Smooth muscle cell (in vitro differentiated cells): ENCODE results near the gene EIF4G2. TPM values are rescaled to one million over a fixed set of nuclear protein-coding genes. Genes with fewer than 3 reads are reported as not detected.

Experiments
- DNase-seq: peaks from one replicate; lab custom pipeline; 2025; ENCODE audit not compliant: unreplicated experiment; lab: John Stamatoyannopoulos, UW
- H2AFZ ChIP-seq: fragments of 200-600 bp; sonication (generic); 2 replicates; pipeline ENCODE4 v1.6.0; 2016; ENCODE audit warnings: antibody characterized with exemption, low read depth, mild to moderate bottlenecking
- H3F3A ChIP-seq: fragments of 200-600 bp; sonication (generic); 2 replicates; pipeline ENCODE4 v1.6.0; 2017; ENCODE audit warnings: antibody characterized with exemption, low read depth
- H3K27ac ChIP-seq: fragments of 200-600 bp; sonication (generic); 2 replicates; pipeline ENCODE4 v1.5.1; 2016; ENCODE audit warnings: low read depth, mild to moderate bottlenecking
- H3K27me3 ChIP-seq: fragments of 200-600 bp; sonication (generic); 2 replicates; pipeline ENCODE4 v1.6.1; 2016; ENCODE audit warnings: low read depth, mild to moderate bottlenecking
- H3K36me3 ChIP-seq: fragments of 200-600 bp; sonication (generic); 2 replicates; pipeline ENCODE4 v1.5.1; 2016; ENCODE audit warnings: low read depth
- H3K4me1 ChIP-seq: fragments of 200-600 bp; sonication (generic); 2 replicates; pipeline ENCODE4 v1.5.1; 2016; ENCODE audit warnings: low read depth
- H3K4me2 ChIP-seq: fragments of 200-600 bp; sonication (generic); 2 replicates; pipeline ENCODE4 v1.6.0; 2016; ENCODE audit warnings: mild to moderate bottlenecking
- H3K4me3 ChIP-seq: fragments of 200-600 bp; sonication (generic); 2 replicates; pipeline ENCODE4 v1.5.1; 2016; ENCODE audit warnings: mild to moderate bottlenecking
- H3K79me2 ChIP-seq: fragments of 200-600 bp; sonication (generic); 2 replicates; pipeline ENCODE4 v1.6.0; 2016; ENCODE audit warnings: low read depth, mild to moderate bottlenecking
- H3K9ac ChIP-seq: fragments of 200-600 bp; sonication (generic); 2 replicates; pipeline ENCODE4 v1.6.0; 2016; ENCODE audit warnings: low read depth
- H3K9me3 ChIP-seq: fragments of 200-600 bp; sonication (generic); replicated peaks from 2 replicates; pipeline ENCODE4 v1.5.1; 2016; ENCODE audit warnings: low read depth
- H4K20me1 ChIP-seq: fragments of 200-600 bp; sonication (generic); 2 replicates; pipeline ENCODE4 v1.6.0; 2016; ENCODE audit warnings: low read depth
- WGBS: methylation state at CpG from one replicate; pipeline ENCODE4 v1.1.7; 2016; ENCODE audit warnings: low lambda C conversion rate; 5-methylcytosine and 5-hydroxymethylcytosine counted together
- polyA plus RNA-seq: library from polyadenylated mRNA; unstranded; fragments of >200 nt; fragmentation: Nextera tagmentation; extraction: Ambion mirVana; gene quantifications from 2 replicates; pipeline ENCODE4 v1.2.1, GENCODE V29; 2016
- total RNA-seq: library from RNA; depleted of rRNA; stranded (reverse); fragments of >200 nt; gene quantifications from 2 replicates; pipeline ENCODE4 v1.2.3, GENCODE V29; 2014
- TF ChIP-seq, protein P1 (sequence below): fragments of 200-600 bp; sonication (generic); IDR thresholded peaks from 2 replicates; pipeline ENCODE4 v1.5.1; 2017; ENCODE audit warnings: borderline replicate concordance, mild to moderate bottlenecking, antibody characterized with exemption; ENCODE audit not compliant: insufficient read depth, poor library complexity, severe bottlenecking

Gene EIF4G2
- total and polyA plus RNA-seq, 2 experiments from 2014 or later, result 666 to 1,014 TPM

DNA sequence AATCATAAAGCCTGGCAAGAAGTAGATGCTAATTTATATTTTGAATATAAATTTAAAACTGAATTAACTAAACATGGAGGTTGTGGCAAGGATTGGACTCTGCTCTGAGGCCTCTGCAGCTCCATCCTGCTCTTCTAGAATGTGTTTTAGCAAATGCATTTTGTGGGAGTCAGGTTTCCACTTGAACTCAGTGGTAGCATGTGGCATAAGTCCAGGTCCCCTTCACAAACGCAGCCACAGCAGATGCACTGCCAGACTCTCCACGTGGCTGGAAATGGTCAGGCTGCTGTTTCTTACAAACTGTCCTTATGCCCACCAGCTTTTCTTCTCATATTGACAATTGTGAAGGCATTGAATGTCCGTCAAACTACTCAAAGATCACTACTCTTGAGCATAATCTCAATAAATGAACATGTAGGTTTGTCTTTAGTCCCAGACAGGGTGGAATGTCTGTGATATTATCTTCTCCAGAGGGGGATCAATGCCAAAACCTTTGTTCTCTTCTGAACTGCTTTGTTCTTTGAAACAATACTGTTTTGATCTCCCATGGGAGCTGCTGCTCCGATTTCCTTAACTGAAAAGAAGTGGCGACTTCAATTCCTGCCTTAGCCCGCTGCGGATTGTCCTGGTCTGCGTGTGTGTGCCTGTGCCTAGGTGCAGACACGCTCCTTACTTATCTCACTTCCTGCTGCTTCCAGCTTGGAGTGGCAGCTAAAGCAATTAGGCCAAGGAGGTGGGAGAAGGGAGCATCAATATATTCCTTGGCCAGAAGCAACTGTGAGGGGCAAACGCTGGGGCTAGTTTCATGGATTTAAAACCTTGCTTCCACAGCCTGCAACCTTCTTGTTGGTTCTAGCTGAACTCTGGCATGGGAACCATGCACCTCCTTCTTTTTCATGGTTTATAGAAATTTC is 24.2 kb downstream of the EIF4G2 start:
- Histone ChIP-seq H3F3A (peaks cover 1% of the 10 kb centered on the region), H3K4me2 (no peak overlapping the region), H3K79me2 (no peaks in the 10 kb centered on the region), H3K27ac (no peak overlapping the region), H3K4me1 (peaks cover 13% of the 10 kb centered on the region), H3K36me3 (no peaks in the 10 kb centered on the region), H3K9ac (no peak overlapping the region), H2AFZ (peak overlapping the region; percentile 10), H3K27me3 (no peaks in the 10 kb centered on the region), H3K4me3 (no peak overlapping the region), H3K9me3 (no peaks in the 10 kb centered on the region), H4K20me1 (no peaks in the 10 kb centered on the region)
- WGBS, result 54% methylated on average over 10 of the region's 10 CpGs
- TF ChIP-seq, protein P1, sequence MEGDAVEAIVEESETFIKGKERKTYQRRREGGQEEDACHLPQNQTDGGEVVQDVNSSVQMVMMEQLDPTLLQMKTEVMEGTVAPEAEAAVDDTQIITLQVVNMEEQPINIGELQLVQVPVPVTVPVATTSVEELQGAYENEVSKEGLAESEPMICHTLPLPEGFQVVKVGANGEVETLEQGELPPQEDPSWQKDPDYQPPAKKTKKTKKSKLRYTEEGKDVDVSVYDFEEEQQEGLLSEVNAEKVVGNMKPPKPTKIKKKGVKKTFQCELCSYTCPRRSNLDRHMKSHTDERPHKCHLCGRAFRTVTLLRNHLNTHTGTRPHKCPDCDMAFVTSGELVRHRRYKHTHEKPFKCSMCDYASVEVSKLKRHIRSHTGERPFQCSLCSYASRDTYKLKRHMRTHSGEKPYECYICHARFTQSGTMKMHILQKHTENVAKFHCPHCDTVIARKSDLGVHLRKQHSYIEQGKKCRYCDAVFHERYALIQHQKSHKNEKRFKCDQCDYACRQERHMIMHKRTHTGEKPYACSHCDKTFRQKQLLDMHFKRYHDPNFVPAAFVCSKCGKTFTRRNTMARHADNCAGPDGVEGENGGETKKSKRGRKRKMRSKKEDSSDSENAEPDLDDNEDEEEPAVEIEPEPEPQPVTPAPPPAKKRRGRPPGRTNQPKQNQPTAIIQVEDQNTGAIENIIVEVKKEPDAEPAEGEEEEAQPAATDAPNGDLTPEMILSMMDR, result no peak
- no peak for DNase-seq

GRCh38 chr11:10780040-10780439 is 28.7 kb downstream of the EIF4G2 start:
- WGBS, result 72% methylated on average over 2 of the region's 2 CpGs
- no peak for DNase-seq
- no peaks in the 10 kb centered on the region for H4K20me1 ChIP-seq
- H3K4me1 ChIP-seq, result peaks cover 24% of the 10 kb centered on the region
- no peak overlapping the region for H3K4me3 ChIP-seq
- peaks cover 7% of the 10 kb centered on the region for H3K36me3 ChIP-seq
- no peaks in the 10 kb centered on the region for H3K79me2 ChIP-seq
- H3K4me2 ChIP-seq, result no peak overlapping the region
- H3K9me3 ChIP-seq, result no peaks in the 10 kb centered on the region
- peaks cover 31% of the 10 kb centered on the region for H3F3A ChIP-seq
- H3K27me3 ChIP-seq, result no peaks in the 10 kb centered on the region
- H2AFZ ChIP-seq, result no peak overlapping the region
- TF ChIP-seq, protein P1, result no peak
- H3K27ac ChIP-seq, result peak overlapping the region; percentile 99
- H3K9ac ChIP-seq, result no peak overlapping the region

DNA sequence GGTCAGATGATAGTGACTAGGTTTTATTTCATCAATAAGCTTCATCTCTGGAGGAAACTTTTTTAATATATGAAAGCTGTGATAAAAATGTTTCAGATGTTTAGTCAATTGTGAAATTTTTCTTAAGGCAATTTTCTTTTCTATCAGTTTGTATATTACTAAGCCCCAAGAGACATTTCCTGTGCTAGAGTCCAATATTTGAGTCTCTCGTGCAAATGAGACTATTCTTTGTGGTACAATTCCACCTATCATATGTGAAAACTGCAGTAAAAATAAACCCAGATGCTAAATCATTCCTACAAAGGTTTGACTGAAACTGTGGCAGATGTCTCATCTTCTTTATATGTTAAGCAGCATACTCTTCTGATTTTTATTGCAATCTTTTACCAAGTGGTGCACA is 29.6 kb downstream of the EIF4G2 start:
- no peak for DNase-seq
- H3F3A ChIP-seq, result peaks cover 34% of the 10 kb centered on the region
- H3K9me3 ChIP-seq, result no peaks in the 10 kb centered on the region
- H3K4me1 ChIP-seq, result peaks cover 15% of the 10 kb centered on the region
- H3K9ac ChIP-seq, result peak overlapping the region; percentile 92
- H3K27me3 ChIP-seq, result no peaks in the 10 kb centered on the region
- 27% methylated on average over 1 of the region's 1 CpG for WGBS
- peak overlapping the region; percentile 99 for H3K27ac ChIP-seq
- no peak overlapping the region for H3K4me3 ChIP-seq
- TF ChIP-seq, protein P1, result no peak
- H3K4me2 ChIP-seq, result peak overlapping the region; percentile 74
- peaks cover 9% of the 10 kb centered on the region for H3K36me3 ChIP-seq
- H2AFZ ChIP-seq, result peak overlapping the region; percentile 69
- no peaks in the 10 kb centered on the region for H3K79me2 ChIP-seq
- no peaks in the 10 kb centered on the region for H4K20me1 ChIP-seq
